ENCODE data around the gene RABGAP1L.

- no peak for TF ChIP-seq CTCF (IDR thresholded peaks at IDR 0.05 in 8 of 11, conservative IDR thresholded peaks at IDR 0.05 in 3 of 11)
- TF ChIP-seq POLR2A (IDR thresholded peaks at IDR 0.05) = no peak
Measured at GRCh38 chr1:174768949-174769348, 609.6 kb downstream of the RABGAP1L start.

All from spleen (tissue), 7 donors.